GM21528 (cell line): ENCODE measurements around the gene XAGE5.
"Not testable (repeated sequence)": the region's sequence is repeated elsewhere in the genome, so short reads cannot be mapped to it uniquely, and the experiment has no call there.

Experiments
- ATAC-seq: cut with Tn5 transposase; IDR thresholded peaks from one replicate; pipeline ENCODE4 v1.9.1; 2021; ENCODE audit warnings: mild to moderate bottlenecking, moderate library complexity; ENCODE audit not compliant: unreplicated experiment, low FRiP score

XAGE5 gene, protein sequence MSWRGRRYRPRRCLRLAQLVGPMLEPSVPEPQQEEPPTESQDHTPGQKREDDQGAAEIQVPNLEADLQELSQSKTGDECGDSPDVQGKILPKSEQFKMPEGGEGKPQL

GRCh38 chrX:52811065-52811625 is at the start of gene XAGE5:
XAGE5 (plus strand) TSS chrX:52811287; CDS start chrX:52812567, 1,280 bp downstream.
- ATAC-seq: no peak

GRCh38 chrX:52765983-52766382 is 45.1 kb upstream of the XAGE5 start:
- ATAC-seq: not testable (repeated sequence)

DNA sequence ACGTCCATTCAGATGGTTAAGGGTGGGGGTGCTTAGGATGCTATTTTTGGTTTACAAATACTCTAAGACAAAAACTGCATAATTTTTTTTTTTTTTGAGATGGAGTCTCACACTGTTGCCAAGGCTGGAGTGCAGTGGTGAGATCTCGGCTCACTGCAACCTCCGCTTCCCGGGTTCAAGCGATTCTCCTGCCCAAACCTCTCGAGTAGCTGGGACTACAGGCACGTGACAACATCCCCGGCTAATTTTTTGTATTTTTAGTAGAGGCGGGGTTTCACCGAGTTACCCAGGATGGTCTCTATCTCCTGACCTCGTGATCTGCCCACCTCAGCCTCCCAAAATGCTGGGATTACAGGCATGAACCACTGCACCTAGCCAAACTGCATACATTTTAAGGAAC is 37.6 kb upstream of the XAGE5 start:
- ATAC-seq: not testable (repeated sequence)

GRCh38 chrX:52797327-52797726 is 13.8 kb upstream of the XAGE5 start, which contains the start of gene SPANXN5:
SPANXN5 (minus strand) TSS chrX:52797427; CDS start chrX:52797348, 79 bp downstream.
- ATAC-seq: not testable (repeated sequence)

GRCh38 chrX:52804876-52805275 is 6.2 kb upstream of the XAGE5 start:
- not testable (repeated sequence) for ATAC-seq

DNA sequence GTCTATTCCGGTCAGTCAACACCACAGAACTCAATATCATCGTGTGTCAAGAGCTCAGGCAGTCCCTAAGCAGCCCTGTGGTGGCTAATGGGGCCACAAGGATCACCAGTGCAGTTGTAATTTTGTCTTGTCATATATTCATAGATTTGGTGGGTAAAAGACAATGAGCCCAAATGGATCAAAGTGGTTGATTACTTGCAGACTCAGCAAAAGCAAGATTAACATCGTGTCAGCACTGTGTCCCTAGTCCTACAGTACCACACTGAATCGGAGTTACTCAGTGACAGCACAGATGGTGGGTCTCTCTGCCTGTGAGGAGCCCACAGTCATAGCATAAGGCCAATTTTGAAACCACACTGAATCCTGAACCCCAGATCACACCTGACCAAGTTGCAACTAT is 8.7 kb downstream of the XAGE5 start:
- ATAC-seq: no peak

GRCh38 chrX:52821079-52821760 is 10.1 kb downstream of the XAGE5 start:
- no peak for ATAC-seq

GRCh38 chrX:52824608-52825007 is 13.5 kb downstream of the XAGE5 start:
- no peak for ATAC-seq

- no peak for ATAC-seq
These were observed 19.5 kb downstream of the XAGE5 start for GRCh38 chrX:52830551-52830950.

DNA sequence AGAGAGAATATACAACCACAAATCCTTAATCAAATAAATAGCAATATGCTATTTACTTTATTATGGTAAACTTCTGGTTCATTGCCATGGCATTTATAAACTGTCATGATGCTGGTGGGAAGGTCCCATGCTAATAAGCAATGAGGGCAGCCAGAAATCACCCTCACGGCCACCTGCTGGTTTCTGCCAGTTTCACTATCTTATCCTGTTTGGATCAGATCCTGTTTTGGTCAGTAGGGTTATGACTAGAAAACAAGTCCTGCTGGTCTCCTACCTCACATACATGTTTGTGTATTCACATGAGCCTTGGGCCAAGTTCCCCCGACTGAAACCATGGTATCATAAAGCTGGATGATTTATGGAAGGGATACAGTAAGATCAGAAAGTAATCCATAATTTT is 28.1 kb downstream of the XAGE5 start:
- ATAC-seq: no peak

- not testable (repeated sequence) for ATAC-seq
These were observed 32.5 kb downstream of the XAGE5 start for GRCh38 chrX:52843619-52844018.

DNA sequence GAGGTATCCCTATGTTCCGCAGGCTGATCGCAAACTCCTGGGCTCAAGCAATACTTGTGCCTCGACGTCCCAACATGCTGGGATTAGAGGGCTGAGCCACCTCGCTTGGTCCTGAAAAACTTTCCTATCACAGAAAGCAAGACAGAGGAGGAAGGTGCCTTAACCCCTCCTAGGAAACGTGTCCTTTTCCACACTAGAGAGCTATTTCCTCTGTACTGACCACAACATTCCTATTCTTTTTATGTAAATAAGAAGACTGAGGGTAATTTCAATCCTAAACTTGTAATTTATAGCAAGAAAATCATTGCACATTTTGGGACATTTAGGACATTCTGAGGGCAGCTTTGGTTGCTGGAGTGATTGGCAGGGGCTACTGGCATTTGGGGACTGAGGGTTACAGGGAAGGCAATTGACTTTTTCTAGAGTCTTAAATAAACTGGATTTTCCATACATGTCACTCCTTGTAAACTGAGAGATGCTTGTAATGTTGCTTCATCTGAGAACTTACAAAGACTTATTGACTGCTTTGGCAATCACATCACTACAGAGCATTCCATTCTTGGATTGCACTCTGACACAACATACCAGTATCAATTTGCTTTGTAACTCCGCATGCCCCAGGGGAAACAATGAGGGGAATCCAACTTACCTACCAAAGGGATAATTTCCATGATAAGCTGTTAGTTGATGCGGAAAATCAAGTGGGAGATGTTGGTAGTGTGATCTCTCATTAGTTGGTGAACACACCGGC is 41.2 kb downstream of the XAGE5 start:
- no peak for ATAC-seq

GRCh38 chrX:52856991-52857525 is 46.0 kb downstream of the XAGE5 start:
- not testable (repeated sequence) for ATAC-seq

DNA sequence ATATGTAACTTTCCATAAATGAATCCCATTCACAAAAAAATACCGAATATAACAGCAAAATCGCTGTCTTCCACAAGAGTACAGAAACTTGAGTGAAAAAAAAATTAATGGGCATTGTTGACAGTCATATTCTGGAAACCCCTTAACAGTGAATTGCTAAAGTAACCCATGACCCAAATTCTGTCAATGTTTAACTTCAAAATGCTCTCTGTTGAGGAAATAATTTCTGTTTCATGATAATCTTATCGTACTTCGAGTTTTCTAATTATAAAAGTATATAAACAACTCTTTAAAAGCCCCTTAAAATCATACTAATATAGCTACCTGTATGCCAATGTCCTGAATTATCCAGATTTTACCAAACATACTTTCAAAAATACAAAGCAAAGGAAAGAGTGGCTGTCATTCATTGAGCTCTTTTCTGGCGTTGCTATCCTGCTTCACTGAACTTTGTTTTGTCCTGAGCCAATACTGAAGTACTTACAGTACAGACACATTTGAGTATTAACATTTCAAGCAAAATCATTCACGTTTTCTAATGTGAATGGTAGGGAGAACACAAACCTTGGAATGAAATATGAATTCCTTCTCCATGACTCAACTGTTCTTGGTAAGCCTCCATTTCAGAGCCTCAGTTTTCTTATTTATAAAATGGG is 54.4 kb downstream of the XAGE5 start:
- ATAC-seq: no peak
